Fibroblast of the aortic adventitia (primary cell): ENCODE measurements around the gene EXOC4. TPM values are rescaled to one million over a fixed set of nuclear protein-coding genes. Genes with fewer than 3 reads are reported as not detected.
"Not testable (repeated sequence)": the region's sequence is repeated elsewhere in the genome, so short reads cannot be mapped to it uniquely, and the experiment has no call there.

ENCODE experiments used
- DNase-seq: peaks from one replicate; pipeline ENCODE4 v3.0.0-alpha.2; 2010; ENCODE audit warnings: low read depth
- H3K4me3 ChIP-seq: 2 replicates; pipeline ENCODE4 v1.5.1; 2011; ENCODE audit warnings: low read depth, mild to moderate bottlenecking, control low read depth, low read length, moderate library complexity
- total RNA-seq: library from RNA; depleted of rRNA; stranded (reverse); fragments of >200 nt; gene quantifications from 2 replicates; pipeline ENCODE4 v1.2.3, GENCODE V29; 2012; ENCODE audit warnings: low replicate concordance
- TF ChIP-seq, protein P1 (sequence below): IDR thresholded peaks from 2 replicates; pipeline ENCODE4 v1.5.1; 2011; ENCODE audit warnings: mild to moderate bottlenecking, low read length, control low read depth, inconsistent platforms; ENCODE audit not compliant: insufficient read depth

Gene EXOC4
- total RNA-seq, 1 donor = 105 TPM

DNA sequence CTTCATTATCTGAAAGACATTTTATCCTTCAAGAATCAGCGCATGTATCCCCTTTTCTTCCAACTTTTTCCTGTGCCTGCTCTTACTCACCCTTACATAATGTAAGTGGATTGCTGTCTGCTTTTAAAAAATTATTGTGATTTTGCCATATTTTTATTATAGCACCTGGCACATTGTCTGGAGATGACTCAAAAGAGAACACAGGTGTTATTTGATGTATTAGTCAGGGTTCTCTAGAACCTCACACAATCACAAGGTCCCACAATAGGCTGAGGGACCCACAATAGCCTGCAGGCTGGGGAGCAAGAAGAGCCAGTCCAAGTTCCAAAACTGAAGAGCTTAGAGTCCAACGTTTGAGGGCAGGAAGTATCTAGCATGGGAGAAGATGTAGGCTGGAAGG, 390.0 kb downstream of the EXOC4 start:
- no peak overlapping the region for H3K4me3 ChIP-seq
- no peak for DNase-seq
- TF ChIP-seq, protein P1, sequence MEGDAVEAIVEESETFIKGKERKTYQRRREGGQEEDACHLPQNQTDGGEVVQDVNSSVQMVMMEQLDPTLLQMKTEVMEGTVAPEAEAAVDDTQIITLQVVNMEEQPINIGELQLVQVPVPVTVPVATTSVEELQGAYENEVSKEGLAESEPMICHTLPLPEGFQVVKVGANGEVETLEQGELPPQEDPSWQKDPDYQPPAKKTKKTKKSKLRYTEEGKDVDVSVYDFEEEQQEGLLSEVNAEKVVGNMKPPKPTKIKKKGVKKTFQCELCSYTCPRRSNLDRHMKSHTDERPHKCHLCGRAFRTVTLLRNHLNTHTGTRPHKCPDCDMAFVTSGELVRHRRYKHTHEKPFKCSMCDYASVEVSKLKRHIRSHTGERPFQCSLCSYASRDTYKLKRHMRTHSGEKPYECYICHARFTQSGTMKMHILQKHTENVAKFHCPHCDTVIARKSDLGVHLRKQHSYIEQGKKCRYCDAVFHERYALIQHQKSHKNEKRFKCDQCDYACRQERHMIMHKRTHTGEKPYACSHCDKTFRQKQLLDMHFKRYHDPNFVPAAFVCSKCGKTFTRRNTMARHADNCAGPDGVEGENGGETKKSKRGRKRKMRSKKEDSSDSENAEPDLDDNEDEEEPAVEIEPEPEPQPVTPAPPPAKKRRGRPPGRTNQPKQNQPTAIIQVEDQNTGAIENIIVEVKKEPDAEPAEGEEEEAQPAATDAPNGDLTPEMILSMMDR = no peak

DNA sequence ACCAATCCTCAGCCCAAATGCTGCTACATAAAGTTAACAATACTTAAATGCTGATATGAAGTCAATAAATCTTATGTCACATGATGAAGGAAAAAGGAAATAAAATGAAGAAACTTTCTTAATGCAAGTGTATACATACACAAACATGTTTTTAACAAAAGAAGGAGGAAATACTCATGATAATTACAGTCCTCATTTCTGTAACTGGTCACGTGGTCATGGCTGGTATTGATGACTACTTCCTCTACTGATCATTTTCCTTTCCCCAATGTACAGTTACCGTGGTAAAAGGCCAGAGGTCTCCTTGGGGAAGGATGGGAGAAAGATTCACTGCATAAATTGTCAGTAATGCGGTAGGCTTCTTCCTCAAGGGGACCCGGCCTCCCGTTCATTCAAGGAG, 390.8 kb downstream of the EXOC4 start:
- DNase-seq, H3K4me3 ChIP-seq: not testable (repeated sequence)

DNA sequence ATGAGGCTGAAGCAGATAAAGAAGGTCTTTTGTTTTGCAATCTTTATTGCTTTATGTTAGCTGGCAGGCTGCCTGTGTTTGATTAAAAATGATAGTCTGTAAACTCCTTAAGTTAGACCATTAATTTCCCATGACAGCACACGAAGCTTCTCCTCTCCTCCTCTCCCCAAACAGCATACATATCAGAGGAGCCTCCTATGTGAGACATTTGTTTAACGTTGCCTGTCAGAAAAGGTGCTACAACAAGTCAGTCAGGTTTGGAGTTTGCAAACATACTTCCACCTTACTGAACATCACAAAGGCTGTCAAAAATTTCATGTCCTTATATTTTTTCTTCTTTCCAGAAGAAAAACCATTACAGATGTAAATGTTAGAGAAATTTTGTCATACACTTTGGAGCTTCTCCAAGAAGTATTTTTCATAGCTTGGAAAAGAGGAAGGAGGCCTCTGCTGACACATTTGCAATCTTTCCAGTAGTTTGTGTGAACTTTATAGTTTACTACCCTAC, 393.1 kb downstream of the EXOC4 start:
- no peak overlapping the region for H3K4me3 ChIP-seq
- TF ChIP-seq, protein P1 = no peak
- DNase-seq = peak; percentile 55

DNA sequence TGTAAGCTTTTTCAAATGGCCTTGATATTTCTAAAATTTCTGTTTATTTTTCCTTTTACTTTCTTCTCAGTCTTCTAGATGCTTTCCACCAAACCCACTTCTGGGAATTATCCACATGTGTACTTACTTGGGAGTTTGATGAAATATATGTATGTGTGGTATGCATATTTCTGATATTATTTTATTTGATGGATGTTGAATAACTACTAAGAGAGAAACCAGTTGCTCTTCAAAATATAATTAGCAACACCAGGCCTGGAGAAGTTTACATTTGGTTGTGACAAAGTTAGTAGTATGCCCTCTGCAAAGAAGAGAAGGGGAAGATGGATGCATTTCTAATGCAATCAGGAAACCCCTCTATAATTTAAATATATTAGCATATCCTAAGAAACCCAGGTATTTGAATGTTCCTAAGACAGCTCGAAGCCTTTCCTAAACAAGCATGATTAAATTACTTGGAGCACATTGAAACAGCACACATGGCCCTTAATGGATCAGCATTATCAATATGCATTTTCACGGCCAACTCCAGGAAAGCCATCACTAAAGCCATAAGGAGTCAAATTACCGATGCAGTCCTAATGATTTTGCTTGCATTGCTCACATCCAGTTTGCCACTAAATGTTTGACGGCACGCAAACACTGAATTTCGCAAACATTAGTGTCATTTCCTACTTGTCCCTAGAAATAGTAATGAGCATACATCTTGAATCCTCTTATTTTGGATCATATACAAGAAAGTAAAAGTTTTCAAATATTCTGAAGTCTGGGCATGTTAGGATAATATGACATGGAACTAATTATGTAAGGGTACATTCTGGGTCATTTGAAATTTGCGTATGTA, 393.8 kb downstream of the EXOC4 start:
- TF ChIP-seq, protein P1 = no peak
- no peak for DNase-seq
- H3K4me3 ChIP-seq = no peak overlapping the region

DNA sequence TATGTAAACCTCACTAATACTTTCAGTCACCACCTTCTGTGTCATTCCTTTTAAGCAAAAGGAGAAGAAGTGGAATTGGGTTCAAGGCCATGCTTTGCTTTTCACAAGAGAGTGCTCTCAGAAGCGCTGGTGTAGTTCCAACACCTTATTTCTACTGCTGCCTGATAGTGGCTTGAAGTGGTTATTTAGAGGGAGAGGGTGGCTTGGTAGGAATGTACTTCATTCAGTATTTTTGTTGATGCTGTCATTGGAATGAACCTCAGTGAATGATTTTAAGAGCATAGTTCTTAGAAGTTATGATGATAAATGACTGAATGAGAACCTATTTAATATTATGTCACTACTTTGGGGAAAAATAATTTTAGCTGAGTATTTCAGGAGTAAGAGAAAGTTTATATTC, 396.7 kb downstream of the EXOC4 start:
- no peak overlapping the region for H3K4me3 ChIP-seq
- DNase-seq = peak; percentile 47
- TF ChIP-seq, protein P1 = no peak

DNA sequence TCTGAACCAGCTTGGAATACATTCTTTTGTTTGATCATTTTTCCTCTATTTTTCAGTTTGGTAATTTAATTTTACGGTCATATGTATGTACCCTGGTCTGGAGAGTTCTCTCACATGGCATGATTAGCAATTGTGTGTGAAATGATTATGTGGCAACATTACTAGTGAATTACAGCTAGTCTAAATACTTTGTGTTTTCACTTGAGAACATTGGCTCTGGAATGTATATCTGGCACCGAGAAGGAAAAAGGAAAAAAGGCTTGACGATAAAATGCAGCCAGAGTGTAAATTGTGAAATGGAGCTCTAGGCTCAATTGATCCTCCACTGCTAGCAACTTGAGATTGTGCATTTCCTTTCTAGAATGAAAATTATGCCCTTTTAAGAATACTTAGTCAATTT, 397.2 kb downstream of the EXOC4 start:
- TF ChIP-seq, protein P1 = no peak
- DNase-seq = peak; percentile 91
- no peak overlapping the region for H3K4me3 ChIP-seq

DNA sequence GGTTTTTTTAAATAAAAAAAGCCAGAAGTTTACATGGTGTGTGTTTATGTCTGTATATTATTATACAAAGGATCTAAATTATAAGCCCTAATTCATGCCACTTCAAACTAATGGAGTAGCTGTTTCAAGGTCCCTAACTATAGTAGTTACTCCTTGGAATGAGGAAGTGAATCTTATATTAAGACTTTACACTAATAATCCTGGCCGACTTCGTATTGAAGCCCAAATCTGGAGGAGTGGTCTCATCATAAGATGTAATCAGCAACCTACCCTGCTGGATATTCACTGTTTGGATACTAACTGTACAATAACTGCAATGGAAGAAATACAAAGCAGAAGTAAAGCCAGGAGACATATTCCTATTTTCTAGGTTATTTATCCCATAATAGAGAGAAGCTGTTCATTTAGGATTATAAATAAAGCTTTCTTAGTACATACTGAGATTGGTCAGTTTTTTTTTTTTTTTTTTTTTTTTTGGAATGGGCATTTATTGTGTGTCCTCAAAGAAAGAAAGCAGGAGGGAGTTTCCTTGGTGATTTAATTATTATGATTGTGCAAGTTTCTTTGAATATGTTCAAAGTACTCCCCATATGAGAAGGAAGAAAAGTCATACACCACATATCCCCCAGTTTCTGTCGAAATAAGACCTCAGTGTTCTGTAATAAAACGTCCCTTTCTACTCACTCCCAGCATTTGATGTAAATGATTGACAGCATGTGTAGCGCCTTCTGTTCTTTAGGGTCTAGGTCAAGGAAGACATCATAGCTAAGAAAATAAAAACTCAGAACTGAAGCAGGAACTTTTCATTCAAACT, 397.8 kb downstream of the EXOC4 start:
- DNase-seq = peak; percentile 23
- H3K4me3 ChIP-seq = no peak overlapping the region
- TF ChIP-seq, protein P1 = no peak
